Neuronal stem cell (in vitro differentiated cells): Measurements from ENCODE around the gene FOXO1.

ENCODE experiments used
- DNase-seq: peaks from one replicate; pipeline ENCODE4 v3.0.0-alpha.2; 2013; ENCODE audit warnings: low spot score
- H2AFZ ChIP-seq: one replicate; pipeline ENCODE4 v1.6.1; 2013; ENCODE audit warnings: mild to moderate bottlenecking, low read length, inconsistent platforms
- H2AK5ac ChIP-seq: 2 replicates; pipeline ENCODE4 v1.6.1; 2013; ENCODE audit warnings: low read depth, mild to moderate bottlenecking, inconsistent platforms, low read length, moderate library complexity, mixed read lengths
- H2BK120ac ChIP-seq: 2 replicates; pipeline ENCODE4 v1.6.1; 2013; ENCODE audit warnings: low read depth, mild to moderate bottlenecking, inconsistent platforms, low read length, moderate library complexity, mixed read lengths
- H2BK12ac ChIP-seq: one replicate; pipeline ENCODE4 v1.6.1; 2013; ENCODE audit warnings: low read length, inconsistent platforms
- H2BK15ac ChIP-seq: 2 replicates; pipeline ENCODE4 v1.6.1; 2013; ENCODE audit warnings: mild to moderate bottlenecking, low read length, inconsistent platforms, mixed read lengths
- H2BK5ac ChIP-seq: one replicate; pipeline ENCODE4 v1.6.1; 2013; ENCODE audit warnings: inconsistent platforms, mild to moderate bottlenecking, low read length, moderate library complexity
- H3K14ac ChIP-seq: one replicate; pipeline ENCODE4 v1.6.1; 2013; ENCODE audit warnings: low read length, inconsistent platforms
- H3K18ac ChIP-seq: 2 replicates; pipeline ENCODE4 v1.6.1; 2013; ENCODE audit warnings: low read length, inconsistent platforms
- H3K23ac ChIP-seq: 2 replicates; pipeline ENCODE4 v1.6.1; 2013; ENCODE audit warnings: low read depth, mild to moderate bottlenecking, mixed read lengths, low read length, inconsistent platforms; ENCODE audit not compliant: poor library complexity
- H3K27ac ChIP-seq: replicated peaks from 3 replicates; pipeline ENCODE4 v1.5.1; 2013; ENCODE audit warnings: low read length, inconsistent platforms
- H3K27me3 ChIP-seq, 3 experiments: 2 replicates each; pipeline ENCODE4 v1.6.1; 2013; ENCODE audit warnings: low read length in 3 of 3, mild to moderate bottlenecking in 2 of 3, inconsistent platforms in 1 of 3, low read depth in 1 of 3, mixed read lengths in 1 of 3, moderate library complexity in 1 of 3; ENCODE audit not compliant: control insufficient read depth in 3 of 3, insufficient read depth in 3 of 3
- H3K36me3 ChIP-seq, 2 donors: replicated peaks in 1 of 2; 2 replicates each; pipeline ENCODE4 v1.6.1; 2013; ENCODE audit warnings: low read length in 2 of 2; ENCODE audit not compliant: control insufficient read depth in 2 of 2, insufficient read depth in 2 of 2
- H3K4ac ChIP-seq: 2 replicates; pipeline ENCODE4 v1.6.1; 2013; ENCODE audit warnings: inconsistent platforms, mild to moderate bottlenecking, low read length, moderate library complexity
- H3K4me1 ChIP-seq, 2 donors: 1 replicate in 1 of 2; 2 replicates in 1 of 2; pipeline ENCODE4 v1.6.1; 2013; ENCODE audit warnings: low read length in 2 of 2, low read depth in 1 of 2; ENCODE audit not compliant: control insufficient read depth in 2 of 2, insufficient read depth in 1 of 2
- H3K4me2 ChIP-seq: one replicate; pipeline ENCODE4 v1.6.1; 2013; ENCODE audit warnings: mild to moderate bottlenecking, low read length, inconsistent platforms; ENCODE audit not compliant: insufficient read depth, poor library complexity, severe bottlenecking
- H3K4me3 ChIP-seq, 2 donors: 2 replicates each; pipeline ENCODE4 v1.5.1; 2013; ENCODE audit warnings: low read length in 2 of 2, mild to moderate bottlenecking in 2 of 2, inconsistent platforms in 1 of 2, moderate library complexity in 1 of 2
- H3K79me1 ChIP-seq: one replicate; pipeline ENCODE4 v1.6.1; 2013; ENCODE audit warnings: low read depth, mild to moderate bottlenecking, inconsistent platforms, low read length, moderate library complexity
- H3K9ac ChIP-seq: one replicate; pipeline ENCODE4 v1.6.1; 2013; ENCODE audit warnings: mild to moderate bottlenecking, low read depth, low read length, inconsistent platforms; ENCODE audit not compliant: poor library complexity
- H3K9me3 ChIP-seq, 2 donors: replicated peaks in 1 of 2; 2 replicates each; pipeline versions ENCODE3 to v1.6.1; 2013; ENCODE audit warnings: low read length in 2 of 2, mild to moderate bottlenecking in 2 of 2, inconsistent platforms in 1 of 2, low read depth in 1 of 2, mixed read lengths in 1 of 2, moderate library complexity in 1 of 2; ENCODE audit not compliant: control insufficient read depth in 2 of 2, insufficient read depth in 1 of 2
- H4K8ac ChIP-seq: one replicate; pipeline ENCODE4 v1.6.1; 2013; ENCODE audit warnings: low read depth, mild to moderate bottlenecking, inconsistent platforms, low read length, moderate library complexity
- H4K91ac ChIP-seq: one replicate; pipeline ENCODE4 v1.6.1; 2013; ENCODE audit warnings: low read length, low read depth, mild to moderate bottlenecking, inconsistent platforms; ENCODE audit not compliant: poor library complexity
- WGBS, 2 donors: extraction: QIAGEN DNeasy Blood & Tissue Kit; methylation state at CpG; one replicate each; pipeline ENCODE4 v1.1.7; 2013; ENCODE audit warnings: missing lambda C conversion rate in 2 of 2, mixed read lengths in 1 of 2; ENCODE audit not compliant: insufficient read length in 2 of 2, insufficient replicate concordance in 1 of 2; ENCODE audit errors: extremely low coverage in 2 of 2; 5-methylcytosine and 5-hydroxymethylcytosine counted together

The FOXO1 gene

DNA sequence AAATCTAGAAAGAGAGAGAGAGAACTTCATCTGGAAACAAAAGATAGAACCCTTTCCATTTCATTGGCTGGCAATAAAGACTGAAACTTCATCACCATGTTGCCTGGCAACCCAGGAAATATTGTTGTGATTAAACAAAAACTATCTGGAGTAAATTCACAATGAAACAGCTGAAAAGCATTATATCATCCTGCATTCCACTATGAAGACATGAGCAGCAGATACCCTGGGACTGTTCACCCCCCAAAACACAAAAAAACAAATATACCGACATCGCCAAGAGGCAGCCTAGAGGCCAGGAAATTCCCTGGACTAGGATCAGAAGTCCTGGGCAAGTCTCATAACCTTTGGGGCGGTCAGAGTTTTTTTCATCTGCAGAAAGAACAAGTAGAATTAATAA, 158.3 kb downstream of the FOXO1 start:
- Histone ChIP-seq H3K9ac (no peak overlapping the region), H3K9me3 (peaks cover 0 to 3% of the 10 kb centered on the region in 2 donors), H3K4me3 (no peak overlapping the region), H2BK12ac (no peak overlapping the region), H3K4me1 (peaks cover 0 to 13% of the 10 kb centered on the region in 2 donors), H4K91ac (no peak overlapping the region), H3K18ac (no peak overlapping the region), H3K23ac (no peak overlapping the region), H3K79me1 (no peaks in the 10 kb centered on the region), H2AK5ac (no peak overlapping the region), H3K27me3 (no peaks in the 10 kb centered on the region), H2BK5ac (no peak overlapping the region), H3K4me2 (no peak overlapping the region), H4K8ac (no peak overlapping the region), H3K27ac (no peak overlapping the region), H3K4ac (no peak overlapping the region), H3K14ac (no peak overlapping the region), H2BK15ac (no peak overlapping the region), H3K36me3 (no peaks in the 10 kb centered on the region), H2BK120ac (no peak overlapping the region), H2AFZ (peak overlapping the region; percentile 19)
- no peak for DNase-seq
- no CpG with 5 or more reads among the region's 3 CpGs for WGBS, 2 donors

- Histone ChIP-seq H3K79me1 (no peaks in the 10 kb centered on the region), H2BK120ac (no peak overlapping the region), H2BK5ac (no peak overlapping the region), H3K4me1 (peaks cover 0 to 13% of the 10 kb centered on the region in 2 donors), H2AK5ac (no peak overlapping the region), H4K8ac (no peak overlapping the region), H3K36me3 (no peaks in the 10 kb centered on the region), H3K4me3 (no peak overlapping the region), H2AFZ (no peak overlapping the region), H3K23ac (no peak overlapping the region), H3K4me2 (no peak overlapping the region), H4K91ac (no peak overlapping the region), H3K9me3 (peaks cover 0 to 3% of the 10 kb centered on the region in 2 donors), H2BK12ac (no peak overlapping the region), H3K4ac (no peak overlapping the region), H3K27ac (no peak overlapping the region), H3K14ac (no peak overlapping the region), H3K27me3 (no peaks in the 10 kb centered on the region), H3K9ac (no peak overlapping the region), H3K18ac (no peak overlapping the region), H2BK15ac (no peak overlapping the region)
- 100% methylated on average over 3 of the region's 11 CpGs; no CpG with 5 or more reads in 1 of the 2 donors for WGBS, 2 donors
- no peak for DNase-seq
These were observed 159.6 kb downstream of the FOXO1 start for GRCh38 chr13:40506592-40507446.
